HEK293T (cell line): ENCODE data around the gene NCS1.

Experiments
- ARNT ChIP-seq: fragments of 450-650 bp; IDR thresholded peaks from 2 replicates; pipeline ENCODE4 v1.6.1; 2017; ENCODE audit warnings: mild to moderate bottlenecking
- FOXK2 ChIP-seq: fragments of 450-650 bp; IDR thresholded peaks from 2 replicates; pipeline ENCODE4 v1.6.1; 2016; ENCODE audit warnings: mild to moderate bottlenecking
- PKNOX1 ChIP-seq: fragments of 450-650 bp; IDR thresholded peaks from 2 replicates; pipeline ENCODE4 v1.6.1; 2016
- SP1 ChIP-seq: fragments of 450-650 bp; IDR thresholded peaks from 2 replicates; pipeline ENCODE4 v1.6.1; 2017
- TARDBP ChIP-seq: fragments of 450-650 bp; IDR thresholded peaks from 2 replicates; pipeline ENCODE4 v1.6.1; 2016

- TF ChIP-seq FOXK2 (no peak), ARNT (no peak), SP1 (no peak), PKNOX1 (no peak), TARDBP (no peak)
Observed at GRCh38 chr9:130219661-130220096, 47.5 kb downstream of the NCS1 start.
